SH-SY5Y (cell line): ENCODE measurements around the gene ALG14.

Source experiments
- GATA2 ChIP-seq: IDR thresholded peaks from 2 replicates; pipeline ENCODE4 v1.6.1; 2011; ENCODE audit warnings: mild to moderate bottlenecking, low read depth, low read length
- GATA3 ChIP-seq: IDR thresholded peaks from 2 replicates; pipeline ENCODE4 v1.6.1; 2011; ENCODE audit warnings: low read depth, mild to moderate bottlenecking, low read length, moderate library complexity

ALG14 gene

DNA sequence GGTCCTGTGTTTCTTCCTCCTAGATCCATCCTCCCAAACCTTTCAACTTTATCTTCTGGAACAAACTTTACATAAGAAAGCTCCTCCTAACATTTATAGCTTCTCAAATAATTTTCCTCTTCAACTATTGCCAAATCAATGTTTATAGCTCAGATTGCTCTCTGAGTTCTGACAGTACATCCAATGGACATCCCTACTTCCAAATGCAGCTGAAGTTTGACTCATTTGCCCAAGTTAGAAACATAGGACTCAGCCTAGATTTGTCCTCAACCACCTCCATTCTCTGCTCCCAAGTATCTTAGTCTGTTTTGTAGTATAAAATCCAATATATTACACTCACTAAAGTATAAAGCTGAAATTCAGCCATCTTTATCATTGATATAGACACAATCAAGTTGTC is 62.6 kb downstream of the ALG14 start:
- TF ChIP-seq GATA2 (no peak), GATA3 (no peak)

- TF ChIP-seq GATA2, result no peak
- TF ChIP-seq GATA3, result no peak
Measured at GRCh38 chr1:95007687-95008086, 65.1 kb downstream of the ALG14 start.

DNA sequence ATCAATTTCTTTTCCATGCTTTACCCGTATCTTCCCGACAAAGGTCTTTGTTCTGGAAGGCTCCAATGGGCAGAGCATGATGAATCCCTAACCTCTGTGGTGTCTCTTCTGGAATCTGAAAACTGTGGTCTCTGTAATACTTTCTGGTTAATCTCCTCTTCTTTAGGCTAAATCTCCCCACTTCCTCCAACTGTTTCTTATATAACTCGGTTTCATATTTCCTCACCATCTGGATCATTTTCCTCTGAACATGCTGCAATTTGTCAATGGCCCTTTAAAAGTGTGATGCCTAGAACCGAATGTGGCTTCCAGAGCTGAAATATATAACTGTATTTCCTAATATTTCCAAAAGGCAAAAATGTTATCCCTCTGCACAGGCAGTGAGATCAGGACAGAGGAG is 66.1 kb downstream of the ALG14 start:
- TF ChIP-seq GATA3 (no peak), GATA2 (no peak)

- no peak for TF ChIP-seq GATA3
- TF ChIP-seq GATA2, result no peak
Measured at GRCh38 chr1:95005584-95005983, 67.2 kb downstream of the ALG14 start.

GRCh38 chr1:95004013-95004412 is 68.7 kb downstream of the ALG14 start:
- TF ChIP-seq GATA2 (no peak), GATA3 (no peak)

GRCh38 chr1:95003433-95003738 is 69.4 kb downstream of the ALG14 start:
- TF ChIP-seq GATA3 (no peak), GATA2 (no peak)

GRCh38 chr1:95002540-95003432 is 70.0 kb downstream of the ALG14 start:
- TF ChIP-seq GATA2, result peak; percentile 84
- TF ChIP-seq GATA3, result peak; percentile 69; the same call in 1 of the 2 replicates

DNA sequence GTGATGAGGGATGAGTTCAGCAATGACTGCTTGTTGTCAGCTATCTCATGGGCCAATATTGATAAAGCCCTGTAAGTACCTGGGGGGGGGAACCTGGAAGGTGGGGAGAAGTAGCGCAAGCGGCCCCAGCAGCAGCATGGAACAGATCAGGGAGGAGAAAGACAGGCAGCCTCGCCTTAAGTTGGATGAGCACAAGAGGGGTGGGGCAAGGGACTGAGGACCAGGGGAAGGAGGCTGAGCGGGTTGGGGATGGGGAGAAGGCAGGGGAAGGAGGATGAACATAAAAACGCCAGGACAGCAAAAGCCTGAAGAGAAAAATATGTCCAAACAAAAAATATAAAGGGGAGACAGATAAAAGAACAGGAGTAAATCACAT is 70.6 kb downstream of the ALG14 start:
- TF ChIP-seq GATA2 (no peak), GATA3 (no peak)

DNA sequence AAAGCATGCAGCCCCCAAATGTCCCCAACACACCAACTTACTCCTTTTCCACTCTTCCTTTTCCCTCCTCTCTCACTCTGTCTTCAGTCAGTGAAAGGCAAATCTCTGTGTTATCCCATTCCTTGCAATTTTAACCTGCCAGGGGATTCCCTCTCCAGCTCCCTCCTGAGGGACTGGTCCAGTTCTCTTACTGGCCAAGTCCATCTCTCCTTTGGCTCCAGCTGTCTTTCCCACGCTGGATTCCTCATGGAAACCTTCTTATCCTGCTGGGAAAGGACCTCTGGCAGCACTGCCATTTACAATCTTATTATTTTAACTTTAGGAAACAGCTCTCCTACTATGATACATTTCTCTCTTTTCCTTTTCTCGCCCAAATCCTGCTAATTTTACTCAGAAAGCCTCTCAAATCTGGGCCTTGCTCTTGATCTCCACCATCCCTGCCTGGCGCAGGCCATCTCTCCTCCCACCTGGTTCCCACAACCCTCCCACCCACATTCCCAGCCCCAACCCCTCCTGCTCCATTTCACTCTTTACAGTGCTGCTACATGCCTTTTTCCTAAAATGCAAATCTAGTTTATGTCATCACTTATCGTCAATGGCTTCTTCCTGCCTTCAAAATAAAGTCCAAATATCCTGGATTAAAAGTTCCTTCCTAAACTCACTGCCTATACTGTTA is 73.2 kb downstream of the ALG14 start:
- no peak for TF ChIP-seq GATA3
- TF ChIP-seq GATA2, result no peak

DNA sequence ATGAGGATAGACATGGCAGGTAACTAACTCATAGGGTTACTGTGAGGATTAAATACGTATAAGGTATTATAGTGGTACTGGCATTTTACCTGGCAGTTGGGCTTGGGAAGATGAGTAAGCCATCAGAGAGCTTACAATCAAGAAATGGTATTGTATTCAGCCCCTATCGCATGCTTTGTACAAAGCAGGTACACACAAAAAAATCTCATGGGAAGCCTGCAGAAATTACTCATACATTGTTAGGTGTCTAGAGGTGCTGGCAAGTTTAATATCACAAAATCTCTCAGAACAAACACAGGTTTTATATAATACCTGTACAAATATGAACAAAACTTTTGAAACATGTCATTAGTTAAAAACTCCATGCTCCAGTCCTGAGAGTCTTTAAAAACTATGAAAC is 74.0 kb downstream of the ALG14 start:
- TF ChIP-seq GATA3 (no peak), GATA2 (no peak)

GRCh38 chr1:94998114-94998513 is 74.6 kb downstream of the ALG14 start:
- no peak for TF ChIP-seq GATA3
- TF ChIP-seq GATA2, result no peak

DNA sequence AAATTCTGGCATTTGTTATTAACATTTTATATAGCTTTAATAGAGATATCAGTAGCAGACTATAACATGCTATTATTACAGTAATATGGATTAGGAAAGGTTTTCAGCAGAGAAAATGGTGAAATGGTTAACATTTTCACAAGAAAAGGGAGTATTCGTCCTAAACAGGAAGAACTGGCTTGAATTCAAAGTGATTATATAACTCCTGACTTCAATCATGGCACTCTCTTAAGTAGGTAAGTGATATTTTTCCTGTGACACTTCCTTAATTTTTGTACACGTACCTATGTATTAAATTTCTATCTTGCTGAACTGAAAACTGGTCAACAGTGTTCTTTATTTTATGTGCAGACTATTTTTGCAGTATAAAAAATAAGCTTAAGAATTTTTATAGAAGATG is 77.9 kb downstream of the ALG14 start:
- no peak for TF ChIP-seq GATA2
- TF ChIP-seq GATA3, result no peak

GRCh38 chr1:94993931-94994645 is 78.7 kb downstream of the ALG14 start:
- TF ChIP-seq GATA2, result peak; percentile 48; the same call in 1 of the 2 replicates
- no peak for TF ChIP-seq GATA3

- no peak for TF ChIP-seq GATA3
- no peak for TF ChIP-seq GATA2
Measured at GRCh38 chr1:94992863-94993563, 79.7 kb downstream of the ALG14 start.
